ENCODE measurements around the gene PKP4. TPM values are rescaled to one million over a fixed set of nuclear protein-coding genes. Genes with fewer than 3 reads are reported as not detected.

The PKP4 gene
- polyA plus RNA-seq, 1 experiment: 47.0 TPM

GRCh38 chr2:158495175-158495574, 38.4 kb downstream of the PKP4 start:
- DNase-seq (ENCODE audit: low read depth): peak; percentile 50
- Histone ChIP-seq H3K27me3 (ENCODE audit: control insufficient read depth, insufficient read depth, low read length) (no peaks in the 10 kb centered on the region), H3K36me3 (ENCODE audit: control insufficient read depth, insufficient read depth, low read length) (no peaks in the 10 kb centered on the region), H3K4me3 (ENCODE audit: low read depth, low read length) (no peak overlapping the region)
- no peak for TF ChIP-seq CTCF (IDR thresholded peaks at IDR 0.05; ENCODE audit: insufficient read depth, low read depth, low read length)
- ChIA-PET CTCF (no interaction called here), POLR2A (no interaction called here)

DNA sequence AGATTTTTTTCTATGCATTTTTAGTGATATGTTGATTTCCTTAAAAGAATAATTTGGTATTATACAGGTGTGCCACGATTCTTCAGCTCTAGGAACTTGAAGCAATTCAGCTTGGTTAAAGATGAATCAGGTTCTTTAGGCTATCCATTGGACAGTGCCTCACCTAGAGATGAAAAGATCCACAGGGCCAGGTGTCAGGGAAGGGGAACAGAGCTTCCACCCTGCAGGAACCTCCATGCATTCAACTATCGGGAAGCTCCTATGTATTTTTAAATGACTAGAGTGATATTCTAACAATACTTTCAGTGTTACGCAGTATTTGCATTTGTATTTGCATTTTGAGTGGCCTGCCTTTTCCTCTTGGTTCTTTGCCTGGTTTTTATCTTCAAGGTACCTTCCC, 40.2 kb downstream of the PKP4 start:
- no peak for DNase-seq (ENCODE audit: low read depth)
- TF ChIP-seq CTCF (IDR thresholded peaks at IDR 0.05; ENCODE audit: insufficient read depth, low read depth, low read length): no peak
- ChIA-PET CTCF (interaction anchor here (0.9 to 1.2 kb wide), 2 partner anchors 9 kb away, joined by 3 to 4 read pairs; no protein-coding TSS in a partner anchor), POLR2A (no interaction called here)
- Histone ChIP-seq H3K4me3 (ENCODE audit: low read depth, low read length) (no peak overlapping the region), H3K36me3 (ENCODE audit: control insufficient read depth, insufficient read depth, low read length) (no peaks in the 10 kb centered on the region), H3K27me3 (ENCODE audit: control insufficient read depth, insufficient read depth, low read length) (no peaks in the 10 kb centered on the region)

GRCh38 chr2:158497486-158497885, 40.7 kb downstream of the PKP4 start:
- TF ChIP-seq CTCF (IDR thresholded peaks at IDR 0.05; ENCODE audit: insufficient read depth, low read depth, low read length): no peak
- Histone ChIP-seq H3K4me3 (ENCODE audit: low read depth, low read length) (no peak overlapping the region), H3K36me3 (ENCODE audit: control insufficient read depth, insufficient read depth, low read length) (no peaks in the 10 kb centered on the region), H3K27me3 (ENCODE audit: control insufficient read depth, insufficient read depth, low read length) (no peaks in the 10 kb centered on the region)
- ChIA-PET POLR2A (no interaction called here), CTCF (interaction anchor here (1.2 kb wide), 1 partner anchor 9 kb away, joined by 3 read pairs; no protein-coding TSS in a partner anchor)
- DNase-seq (ENCODE audit: low read depth): no peak

GRCh38 chr2:158498043-158498748, 41.4 kb downstream of the PKP4 start:
- ChIA-PET POLR2A (no interaction called here), CTCF (no interaction called here)
- DNase-seq (ENCODE audit: low read depth): no peak
- Histone ChIP-seq H3K36me3 (ENCODE audit: control insufficient read depth, insufficient read depth, low read length) (no peaks in the 10 kb centered on the region), H3K4me3 (ENCODE audit: low read depth, low read length) (no peak overlapping the region), H3K27me3 (ENCODE audit: control insufficient read depth, insufficient read depth, low read length) (no peaks in the 10 kb centered on the region)
- no peak for TF ChIP-seq CTCF (IDR thresholded peaks at IDR 0.05; ENCODE audit: insufficient read depth, low read depth, low read length)

DNA sequence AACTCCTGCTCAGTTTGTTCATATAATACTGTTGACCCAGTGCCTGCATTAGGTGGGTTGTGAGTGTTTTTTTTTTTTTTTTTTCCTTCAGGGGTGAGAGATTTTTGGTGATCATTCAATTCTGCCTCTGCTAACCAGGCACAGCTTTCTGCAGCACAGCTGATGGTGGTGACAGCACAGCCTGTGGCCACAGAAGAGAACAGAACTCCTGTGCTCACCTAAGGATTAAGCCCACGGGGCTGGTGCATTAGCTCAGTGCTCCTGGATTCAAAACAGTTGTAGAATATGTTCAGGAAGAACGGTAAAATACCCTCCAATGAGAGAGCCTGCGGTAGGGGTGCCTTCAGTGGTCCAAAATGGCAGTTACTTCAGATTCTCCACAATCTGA, 42.0 kb downstream of the PKP4 start:
- Histone ChIP-seq H3K36me3 (ENCODE audit: control insufficient read depth, insufficient read depth, low read length) (no peaks in the 10 kb centered on the region), H3K27me3 (ENCODE audit: control insufficient read depth, insufficient read depth, low read length) (no peaks in the 10 kb centered on the region), H3K4me3 (ENCODE audit: low read depth, low read length) (no peak overlapping the region)
- POLR2A ChIA-PET: no interaction called here
- CTCF ChIA-PET: no interaction called here
- no peak for TF ChIP-seq CTCF (IDR thresholded peaks at IDR 0.05; ENCODE audit: insufficient read depth, low read depth, low read length)
- no peak for DNase-seq (ENCODE audit: low read depth)

All from BJ (cell line).